ENCODE measurements around the gene AUTS2.
A peak's percentile ranks its signal among the peaks of the same experiment; 100 is the strongest.

The AUTS2 gene

DNA sequence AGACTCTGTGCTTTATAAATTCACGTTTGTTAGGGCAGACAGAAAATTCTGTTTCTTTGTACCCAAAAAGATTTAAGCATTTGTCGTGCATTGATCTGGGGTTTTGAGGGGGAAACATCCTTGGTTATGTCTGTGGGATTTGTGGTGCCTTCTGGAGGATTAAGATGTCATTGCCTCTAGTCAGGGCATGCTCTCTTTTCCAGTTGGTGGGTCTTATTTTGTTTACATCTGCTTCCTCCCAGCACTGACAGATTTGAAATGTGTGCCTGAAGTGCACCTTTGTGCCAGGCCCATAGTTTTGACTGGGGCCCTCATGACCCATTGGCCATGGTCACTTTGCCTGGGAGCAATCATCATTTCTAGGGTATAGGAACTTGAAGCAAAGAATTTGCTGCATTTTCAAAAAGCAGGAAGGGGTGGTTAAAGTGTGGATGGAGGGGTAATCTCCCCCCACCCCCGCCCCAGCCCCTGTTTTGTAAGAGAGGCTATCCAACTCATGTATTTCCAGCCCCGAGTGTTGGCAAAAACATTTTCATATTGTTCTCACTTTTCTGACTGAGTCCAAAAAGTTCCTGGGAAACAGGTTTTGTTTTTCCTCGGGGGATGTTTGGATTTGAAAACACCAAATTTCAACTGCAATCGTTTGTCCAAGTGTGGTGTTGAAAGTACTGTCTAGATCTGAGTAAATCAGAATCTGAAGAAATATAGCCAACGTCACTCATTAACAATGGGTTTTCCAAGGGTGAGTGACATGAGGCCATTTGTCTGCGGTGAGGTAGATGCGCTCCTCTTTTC lies 1145.5 kb downstream of the AUTS2 start:
- DNase-seq, result no peak

DNA sequence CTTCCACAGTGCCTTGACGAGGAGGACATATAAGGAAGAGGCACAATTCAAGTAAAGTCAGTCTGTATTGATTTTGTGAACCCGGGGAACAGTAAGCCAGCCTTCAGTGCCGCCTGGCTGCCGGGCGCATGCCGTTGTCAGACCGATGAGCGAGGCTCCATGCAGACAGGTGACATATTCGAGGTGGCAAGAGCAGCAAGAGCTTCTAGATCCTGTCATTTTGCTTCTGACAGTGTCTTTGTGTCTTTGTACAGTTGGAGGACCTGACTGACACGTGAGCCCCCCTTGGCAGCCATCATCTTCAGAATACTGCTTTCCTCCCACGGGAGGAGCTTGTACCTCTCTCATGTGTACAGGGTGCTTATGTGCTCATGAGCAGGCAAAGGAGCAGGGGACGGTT lies 1146.2 kb downstream of the AUTS2 start:
- DNase-seq, result no peak

DNA sequence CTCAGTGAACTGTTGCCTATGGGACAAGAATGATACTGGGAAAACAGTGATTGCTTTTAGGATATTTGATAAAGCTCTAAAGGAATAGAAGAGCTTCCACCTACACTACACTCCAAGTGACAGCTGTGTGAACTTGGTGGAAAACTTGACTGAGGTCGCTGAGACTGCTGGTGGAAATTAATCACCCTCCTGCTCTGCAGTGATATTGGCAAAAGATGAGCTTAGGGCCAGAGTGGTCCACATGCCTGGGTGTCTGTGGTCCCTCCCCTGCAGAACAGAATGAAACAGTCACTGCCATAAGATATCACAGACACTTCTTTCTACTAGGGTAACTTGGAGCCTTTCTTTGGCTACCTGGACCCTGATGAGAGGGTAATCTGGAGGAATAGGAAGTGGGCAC lies 1151.6 kb downstream of the AUTS2 start:
- no peak for DNase-seq

DNA sequence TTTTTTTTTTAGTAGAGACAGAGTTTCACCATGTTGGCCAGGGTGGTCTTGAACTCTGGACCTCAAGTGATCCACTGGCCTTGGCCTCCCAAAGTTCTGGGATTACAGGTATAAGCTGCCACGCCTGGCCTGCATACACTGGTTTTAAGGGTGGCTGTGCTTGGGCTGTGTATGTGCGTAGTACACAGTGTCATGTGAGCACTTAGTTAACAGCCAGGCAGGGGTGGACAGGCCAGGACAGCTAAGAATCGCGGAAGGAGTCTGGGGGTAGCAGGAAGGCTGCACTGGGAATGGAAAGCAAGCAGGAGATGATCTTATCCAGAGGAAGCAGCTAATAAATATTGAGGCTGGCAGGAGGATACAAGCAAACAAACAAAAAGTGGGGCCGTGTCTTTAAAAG lies 1153.6 kb downstream of the AUTS2 start:
- no peak for DNase-seq

DNA sequence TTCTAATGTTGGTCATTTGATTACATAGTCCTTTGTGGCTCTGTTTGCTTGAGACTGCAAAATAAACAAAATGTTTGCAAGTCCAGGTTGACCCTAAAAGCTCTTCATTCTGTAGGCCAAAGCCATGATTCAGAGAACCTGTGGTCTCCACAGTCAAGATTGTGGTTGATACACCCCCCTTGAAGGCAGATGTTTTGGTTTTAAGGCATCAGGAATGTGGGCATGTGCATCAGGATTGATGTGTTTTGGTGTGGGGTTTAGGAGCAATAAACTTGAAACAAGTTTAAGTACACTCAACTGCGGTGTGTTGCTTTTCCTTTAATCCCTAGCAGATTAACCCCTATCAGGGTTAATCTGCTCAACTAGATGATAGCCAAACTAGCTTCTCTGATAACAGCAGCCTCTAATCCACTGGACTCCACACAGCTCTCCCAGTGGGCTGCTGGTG lies 1154.5 kb downstream of the AUTS2 start:
- no peak for DNase-seq

DNA sequence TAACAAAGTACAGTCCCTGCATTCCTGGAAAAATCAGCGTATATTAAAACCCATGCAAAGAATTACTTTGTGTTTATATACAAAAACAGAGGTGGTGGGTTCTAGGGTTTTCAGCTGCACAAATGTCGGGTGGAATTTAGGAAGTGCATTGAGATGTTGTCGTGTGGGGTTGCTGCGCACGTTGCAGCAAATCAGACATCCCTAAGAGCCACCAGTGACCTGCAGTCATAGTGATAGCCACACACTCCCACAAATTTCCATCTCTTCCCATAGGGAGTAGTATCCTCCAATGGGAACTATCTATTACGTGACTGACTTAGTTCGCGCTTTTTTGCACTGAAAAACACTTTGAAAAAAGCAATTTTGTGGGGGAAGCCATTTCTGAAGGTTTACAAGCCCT lies 1158.5 kb downstream of the AUTS2 start:
- no peak for DNase-seq

DNA sequence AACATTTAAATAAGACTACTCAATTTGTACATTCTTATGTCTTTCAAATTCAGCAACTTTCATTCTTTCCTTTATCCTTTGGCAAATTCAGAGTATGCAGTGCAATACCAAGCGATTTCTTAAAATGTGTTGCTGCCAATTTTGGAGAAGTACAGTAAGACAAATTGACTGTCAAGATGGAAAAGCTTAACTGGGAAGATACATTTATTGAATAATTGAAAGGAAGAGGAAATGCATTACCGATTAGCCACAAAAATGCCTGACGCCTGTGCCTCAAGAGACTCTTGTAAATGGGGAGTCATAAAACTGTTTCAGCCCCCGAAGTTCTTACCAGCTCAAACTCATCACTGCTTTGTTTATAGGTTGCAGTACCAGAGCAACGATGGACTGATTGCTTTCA lies 1160.4 kb downstream of the AUTS2 start:
- no peak for DNase-seq

DNA sequence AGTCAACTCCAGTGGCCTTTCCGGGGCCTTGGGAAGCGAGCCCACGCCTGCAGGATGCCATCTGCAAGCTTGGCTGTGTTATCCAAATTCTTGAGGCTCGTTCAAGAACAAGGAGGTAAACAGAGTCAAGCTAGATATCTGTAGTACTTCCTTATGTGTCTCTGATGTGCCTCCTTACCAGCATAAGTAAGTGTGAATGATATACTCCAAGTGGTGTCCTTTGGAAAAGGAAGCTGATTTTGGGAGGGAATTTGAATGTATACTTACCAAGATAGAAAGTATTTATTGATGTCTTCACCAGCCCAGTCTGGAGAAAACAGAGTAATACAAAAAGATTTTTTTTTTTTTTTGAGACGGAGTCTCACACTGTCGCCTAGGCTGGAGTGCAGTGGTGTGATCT lies 1161.4 kb downstream of the AUTS2 start:
- no peak for DNase-seq

DNA sequence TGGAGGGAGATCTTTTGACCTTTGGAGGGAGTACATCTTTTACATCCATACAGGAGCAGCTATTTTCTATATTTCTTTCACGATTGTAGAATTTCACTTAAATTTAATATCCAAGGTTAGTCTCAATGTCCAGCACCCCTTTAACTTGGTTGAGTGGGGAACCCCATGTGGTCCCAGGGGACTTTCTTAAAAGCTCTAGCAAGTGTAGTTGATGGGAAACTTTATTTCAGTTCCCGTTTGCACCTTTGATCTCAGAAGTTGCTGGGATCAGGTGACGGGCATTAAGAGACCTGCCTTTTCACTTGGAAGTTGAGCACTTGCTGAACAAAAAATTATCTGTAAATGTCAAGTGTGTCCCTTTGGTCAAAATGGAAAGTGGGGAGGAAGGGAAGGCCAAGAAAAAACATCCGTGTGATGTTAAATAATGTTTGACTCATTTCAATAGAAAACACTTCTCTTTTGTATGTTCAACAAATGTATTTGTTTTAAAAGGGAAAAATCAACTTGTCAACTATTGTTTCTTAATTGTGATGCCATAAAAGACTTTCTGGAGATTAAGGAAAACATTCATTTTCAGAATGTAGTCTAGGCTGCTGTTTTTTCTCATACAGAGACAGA lies 1163.5 kb downstream of the AUTS2 start:
- no peak for DNase-seq

DNA sequence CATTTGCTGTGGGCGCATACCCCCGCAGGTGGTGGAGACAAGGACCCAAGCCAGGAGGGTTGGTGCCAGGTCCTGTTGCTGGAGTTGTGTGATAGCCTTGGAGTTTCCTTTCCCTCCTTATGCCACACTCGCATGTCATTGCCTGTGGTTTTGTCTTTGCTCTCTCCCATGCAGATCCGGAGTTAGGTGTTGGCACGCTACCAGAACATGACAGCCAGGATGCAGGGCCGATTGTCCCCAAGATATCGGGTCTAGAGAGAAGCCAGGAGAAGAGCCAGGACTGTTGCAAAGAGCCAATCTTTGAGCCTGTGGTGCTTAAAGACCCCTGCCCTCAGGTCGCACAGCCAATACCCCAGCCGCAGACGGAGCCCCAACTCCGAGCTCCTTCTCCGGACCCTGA lies 1164.4 kb downstream of the AUTS2 start:
- no peak for DNase-seq

DNA sequence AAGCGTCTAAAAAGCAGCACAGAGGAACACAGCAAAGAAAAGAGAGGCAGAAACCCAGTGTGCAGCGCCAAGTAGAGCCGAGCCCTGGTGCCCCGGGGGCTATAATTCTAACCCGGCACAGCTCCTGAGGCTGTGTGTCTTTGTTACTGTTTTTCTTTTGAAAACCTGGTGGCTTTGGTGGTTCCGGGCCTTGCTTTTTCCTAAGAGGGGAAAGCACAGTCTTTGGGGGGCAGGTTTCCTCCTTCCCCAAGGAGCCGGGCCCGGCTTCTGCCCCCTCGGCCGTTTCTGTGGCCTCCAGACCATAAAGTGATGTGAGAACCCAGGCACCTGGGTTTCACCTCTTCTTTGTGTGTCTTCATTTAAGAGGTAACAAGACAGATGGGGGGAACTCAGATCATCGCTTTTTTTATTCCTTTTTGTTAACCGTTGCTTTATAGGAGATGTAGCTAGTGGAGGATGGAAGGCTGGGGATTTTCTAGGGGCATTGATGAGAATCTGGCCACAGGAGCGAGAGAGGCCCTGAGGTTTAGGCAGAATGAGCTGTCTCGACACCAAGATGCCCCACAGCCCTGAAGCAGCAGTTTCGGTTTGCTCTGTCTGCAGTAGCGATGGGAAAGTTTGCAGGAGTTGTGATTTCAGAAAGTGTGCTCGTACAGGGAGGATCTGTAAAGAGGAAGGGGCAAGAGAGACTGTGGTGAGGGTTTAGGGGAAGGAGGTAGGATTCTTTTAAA lies 1165.9 kb downstream of the AUTS2 start:
- no peak for DNase-seq

DNA sequence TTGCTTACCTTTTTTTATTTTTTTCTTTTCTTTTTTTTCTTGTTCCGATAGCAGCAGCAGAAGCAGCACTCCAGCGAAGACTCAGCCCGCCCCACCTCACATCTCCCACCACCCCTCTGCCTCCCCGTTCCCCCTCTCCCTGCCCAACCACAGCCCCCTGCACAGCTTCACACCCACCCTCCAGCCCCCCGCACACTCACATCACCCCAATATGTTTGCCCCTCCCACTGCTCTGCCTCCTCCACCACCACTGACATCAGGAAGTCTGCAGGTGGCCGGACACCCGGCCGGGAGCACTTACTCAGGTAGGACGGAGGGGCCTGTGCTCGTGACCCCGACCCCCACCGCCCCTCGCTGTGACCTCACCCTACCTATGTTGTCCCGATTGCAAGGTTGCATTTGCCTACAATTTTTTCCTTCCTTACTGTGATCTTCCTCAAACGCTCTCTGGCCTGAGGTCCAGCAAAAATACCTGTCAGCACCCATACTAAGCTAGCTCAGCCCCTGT lies 1166.5 kb downstream of the AUTS2 start:
- no peak for DNase-seq

DNA sequence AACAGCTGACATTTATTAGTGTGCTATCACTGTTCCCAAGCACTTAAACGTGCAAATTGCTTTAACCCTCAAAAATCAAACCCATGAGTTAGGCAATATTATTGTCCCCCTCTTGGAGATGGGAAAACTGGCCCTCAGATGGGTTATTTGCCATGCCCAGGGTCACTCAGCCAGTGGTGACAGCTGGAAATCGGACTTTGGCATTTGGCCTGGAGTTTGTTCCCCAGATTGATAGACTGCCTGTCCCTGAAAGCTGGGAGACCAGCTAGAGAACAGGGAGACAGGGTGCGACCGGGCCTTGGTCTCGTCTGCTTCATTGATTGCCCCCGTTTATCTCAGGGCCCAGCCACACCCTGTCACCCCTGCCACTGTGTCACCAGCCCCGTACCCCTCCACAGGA lies 1167.4 kb downstream of the AUTS2 start:
- DNase-seq, result no peak

DNA sequence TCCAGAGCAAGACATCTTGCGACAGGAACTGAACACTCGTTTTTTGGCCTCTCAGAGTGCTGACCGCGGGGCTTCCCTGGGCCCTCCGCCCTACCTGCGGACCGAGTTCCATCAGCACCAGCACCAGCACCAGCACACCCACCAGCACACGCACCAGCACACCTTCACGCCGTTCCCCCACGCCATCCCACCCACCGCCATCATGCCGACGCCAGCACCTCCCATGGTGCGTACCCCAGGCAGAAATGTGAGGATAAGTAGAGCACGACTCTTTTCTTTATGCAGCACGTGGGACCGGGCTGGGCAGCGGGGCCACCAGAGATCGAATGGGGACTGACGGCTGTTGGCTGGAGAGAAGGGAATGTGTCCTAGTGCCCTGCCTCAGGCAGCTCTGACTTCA lies 1167.8 kb downstream of the AUTS2 start:
- DNase-seq, result no peak

DNA sequence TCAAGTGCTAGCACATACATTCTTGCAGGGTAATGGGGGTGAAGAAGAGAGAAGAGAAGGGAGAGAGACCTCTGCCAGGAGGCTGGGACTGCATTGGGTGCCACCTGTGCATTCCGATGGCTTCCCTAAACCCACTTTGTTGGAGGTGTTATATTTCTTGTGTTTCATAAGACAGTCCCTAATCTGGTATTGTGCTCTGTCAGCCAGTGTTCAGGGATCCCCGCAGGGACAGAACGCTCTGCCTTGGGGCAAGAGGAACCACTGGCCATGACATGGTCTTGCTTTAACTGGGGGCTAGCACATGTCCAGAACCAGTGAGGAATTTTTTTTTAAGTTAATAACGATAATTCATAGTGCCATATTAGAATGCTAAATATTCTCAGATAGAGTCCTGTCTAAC lies 1168.4 kb downstream of the AUTS2 start:
- no peak for DNase-seq

DNA sequence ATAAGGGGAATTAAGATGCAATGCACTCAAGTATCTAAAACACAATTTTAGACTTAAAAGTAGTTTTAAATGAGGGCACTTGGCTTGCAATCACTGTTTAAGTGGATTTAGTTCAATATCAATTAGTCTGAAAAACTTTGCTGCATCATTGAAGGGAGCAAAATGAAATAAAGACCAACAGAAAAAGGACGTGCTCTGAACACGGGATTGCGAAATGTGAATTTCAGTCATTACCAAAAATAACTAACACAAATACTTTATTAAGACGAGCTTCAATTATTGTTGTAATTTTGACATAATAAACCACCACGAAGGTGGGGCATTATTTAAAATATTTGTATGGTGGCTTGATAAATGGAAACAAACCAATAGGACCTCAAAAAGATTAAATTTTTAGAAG lies 1171.9 kb downstream of the AUTS2 start:
- no peak for DNase-seq

DNA sequence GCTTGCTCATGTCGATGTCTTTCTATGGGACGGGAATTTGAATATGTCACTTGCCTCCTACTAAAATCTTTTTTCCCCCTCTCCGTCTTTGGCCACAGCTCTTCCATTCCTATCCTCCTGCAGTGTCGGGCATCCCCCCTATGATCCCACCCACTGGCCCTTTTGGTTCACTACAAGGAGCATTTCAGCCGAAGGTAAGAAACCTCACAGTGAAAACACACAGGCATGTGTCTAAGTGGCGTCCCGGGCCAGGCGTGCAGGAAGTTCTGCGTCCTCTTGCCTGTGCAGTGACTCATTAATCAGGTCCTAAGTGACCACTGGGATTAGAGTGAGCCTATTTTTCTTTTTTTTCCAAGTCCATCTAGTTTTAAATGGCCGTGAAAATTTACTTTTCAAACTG lies 1173.2 kb downstream of the AUTS2 start:
- DNase-seq, result no peak

DNA sequence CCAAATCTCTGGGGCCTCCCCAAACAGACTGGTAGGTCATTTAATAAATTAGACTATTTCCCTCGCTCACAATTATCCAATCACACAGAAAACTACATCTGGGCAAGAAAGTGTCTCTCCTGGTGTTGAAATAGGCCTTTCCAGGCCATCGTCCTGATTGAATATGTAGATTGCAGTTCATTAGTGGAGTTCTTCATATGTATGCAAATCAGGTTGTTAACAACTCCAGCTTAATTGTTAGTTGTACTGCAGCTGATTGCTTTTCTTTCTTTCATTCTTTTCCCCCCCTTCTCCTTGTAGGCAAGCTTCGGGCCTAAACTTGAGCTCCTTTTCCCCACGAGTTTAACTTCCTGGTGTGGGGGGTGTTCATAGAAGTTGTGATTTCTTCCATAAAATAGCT lies 1174.6 kb downstream of the AUTS2 start:
- no peak for DNase-seq

DNA sequence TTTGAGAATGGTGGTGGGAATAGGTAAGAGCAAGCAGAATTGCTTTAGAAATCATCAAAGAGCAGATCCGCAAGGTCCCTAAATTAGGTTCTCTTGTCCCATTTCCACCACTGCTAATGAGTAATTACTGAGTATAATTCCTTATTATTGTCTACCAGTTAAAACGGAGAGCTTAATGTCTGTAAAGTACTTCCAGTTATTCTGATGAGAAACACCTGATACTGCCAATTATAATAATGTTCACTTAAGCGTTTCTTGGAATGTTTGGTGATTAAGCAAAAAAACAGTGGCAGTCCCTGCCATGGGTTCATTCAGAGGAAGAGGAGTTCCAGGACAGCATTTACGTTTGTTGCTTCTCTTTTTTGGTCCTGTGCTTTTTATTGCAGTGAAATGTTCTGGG lies 1175.1 kb downstream of the AUTS2 start:
- no peak for DNase-seq

DNA sequence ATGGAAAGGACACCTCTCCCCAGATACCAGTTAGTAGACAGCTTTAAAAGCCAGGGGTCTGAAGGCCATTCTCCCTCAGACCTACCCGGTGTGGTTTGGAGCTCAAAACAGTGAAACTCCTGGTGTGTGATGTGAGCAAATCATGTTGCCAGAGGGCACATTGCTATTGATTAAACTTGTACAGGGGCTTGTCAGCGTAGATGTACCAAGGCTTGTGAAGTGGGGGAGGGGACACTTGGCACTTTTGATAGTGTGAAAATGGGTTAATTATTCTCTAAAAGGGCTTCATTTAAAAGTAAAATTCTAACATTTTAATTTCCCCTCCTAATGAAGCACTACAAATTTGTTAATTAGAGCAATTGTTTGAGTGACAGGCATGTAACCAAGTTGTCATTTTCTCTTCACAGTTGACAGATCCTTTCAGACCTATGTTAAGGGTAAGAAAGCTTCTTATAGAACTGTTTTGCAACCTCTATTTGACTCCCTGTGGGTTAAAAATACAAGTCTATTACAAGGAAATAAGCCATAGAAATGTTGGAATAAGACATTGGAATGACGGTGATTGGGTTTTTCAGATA lies 1176.8 kb downstream of the AUTS2 start:
- DNase-seq, result no peak

DNA sequence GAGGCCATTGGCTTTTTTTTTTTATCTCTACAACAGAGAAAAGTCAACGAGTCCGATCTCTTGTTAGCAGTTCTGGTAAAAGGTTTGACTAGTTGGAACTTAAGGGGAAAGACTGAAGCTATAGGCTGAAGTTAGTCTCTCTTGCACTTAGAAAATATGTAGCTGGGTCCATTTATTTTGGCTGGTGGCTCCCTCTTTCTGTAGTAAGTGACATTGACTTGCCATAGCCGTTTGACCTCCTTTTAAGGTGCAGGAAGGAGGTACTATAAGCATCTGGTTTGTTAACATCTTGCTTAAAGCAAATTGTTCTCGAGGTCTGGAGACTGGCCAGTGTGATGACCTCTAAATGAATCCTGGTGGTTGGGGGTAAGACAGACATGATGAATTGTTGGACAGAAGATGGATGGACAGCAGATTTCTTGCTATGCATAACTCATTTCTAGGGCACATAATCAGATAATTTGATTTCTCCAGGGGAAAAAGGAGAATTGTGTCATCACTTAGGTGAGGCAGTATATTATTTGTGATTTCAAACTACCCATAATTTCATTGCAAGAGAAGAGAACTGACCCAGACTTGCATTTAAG lies 1177.4 kb downstream of the AUTS2 start:
- peak in 1 of 2 experiments; percentile 31 for DNase-seq

DNA sequence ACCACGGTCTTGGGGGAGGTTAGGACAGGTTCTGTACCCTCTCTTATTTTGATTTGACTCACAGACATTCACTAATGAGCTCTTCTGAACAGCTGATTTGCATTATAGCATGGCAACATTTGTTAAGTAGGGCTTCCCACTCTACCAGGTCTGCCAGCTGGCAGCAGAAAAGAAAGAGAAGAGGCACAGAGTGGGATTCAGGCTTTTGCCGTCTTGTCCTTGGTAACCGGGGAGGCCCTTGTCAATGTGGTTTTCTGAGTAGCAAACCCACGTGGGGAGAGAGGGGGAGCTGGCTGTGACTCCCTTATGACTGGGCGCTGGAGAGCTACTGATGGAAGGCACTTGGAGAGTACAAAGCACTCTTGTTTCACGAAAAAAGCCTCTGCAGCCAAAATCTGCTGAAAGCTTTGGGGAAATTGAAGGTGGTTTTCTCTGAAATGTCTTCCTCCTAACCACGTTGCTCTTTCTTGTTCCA lies 1178.4 kb downstream of the AUTS2 start:
- peak in 1 of 2 experiments; percentile 20 for DNase-seq

DNA sequence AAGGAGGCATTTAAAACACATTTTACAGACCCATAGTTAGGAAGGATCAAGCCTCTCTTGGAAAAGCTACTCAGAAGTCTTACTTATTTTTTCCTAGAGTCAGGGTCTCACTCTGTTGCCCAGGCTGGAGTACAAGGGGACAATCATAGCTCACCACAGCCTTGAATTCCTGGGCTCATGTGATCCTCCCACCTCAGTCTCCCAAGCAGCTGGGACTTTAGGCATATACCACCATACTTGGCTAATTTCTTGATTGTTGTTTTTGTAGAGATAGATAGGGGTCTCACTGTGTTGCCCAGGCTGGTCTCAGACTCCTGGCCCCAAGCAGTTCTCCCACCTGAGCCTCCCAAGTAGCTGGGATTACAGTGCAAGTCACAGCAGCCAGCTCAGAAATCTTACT lies 1179.0 kb downstream of the AUTS2 start:
- DNase-seq, result no peak

All from NCI-H526 (cell line).